ENCODE data around the gene DYNC2I2. TPM values are rescaled to one million over a fixed set of nuclear protein-coding genes. Genes with fewer than 3 reads are reported as not detected.

The DYNC2I2 gene
- total and polyA plus RNA-seq, 4 donors, result 32.5 to 84.8 (median 66.0) TPM

- TF ChIP-seq CTCF (IDR thresholded peaks at IDR 0.05; ENCODE audit: control extremely low read depth, extremely low read depth), result no peak
- ATAC-seq (ENCODE audit: insufficient read depth, low FRiP score) (no peak), DNase-seq (no peak)
- Histone ChIP-seq H3K9ac (ENCODE audit: insufficient read depth in 1 of 2, low read length in 2 of 2) (no peak overlapping the region), H3K9me3 (ENCODE audit: control insufficient read depth in 4 of 4, insufficient read depth in 3 of 4, low read length in 3 of 4) (no peaks in the 10 kb centered on the region), H3K36me3 (ENCODE audit: control insufficient read depth in 4 of 4, insufficient read depth in 4 of 4, low read length in 4 of 4) (peaks cover 0 to 6% (median 3%) of the 10 kb centered on the region in 4 donors), H3K4me1 (ENCODE audit: control insufficient read depth in 5 of 5, insufficient read depth in 5 of 5, low read length in 5 of 5) (no peaks in the 10 kb centered on the region), H3K27me3 (ENCODE audit: control insufficient read depth in 3 of 3, insufficient read depth in 3 of 3, low read length in 2 of 3) (no peaks in the 10 kb centered on the region), H3K4me3 (no peak overlapping the region), H3K27ac (ENCODE audit: low read depth in 1 of 2, low read length in 1 of 2) (no peak overlapping the region)
- WGBS, 2 donors, result 80 to 82% methylated on average over 12 of the region's 12 CpGs
These were observed 12.9 kb downstream of the DYNC2I2 start for GRCh38 chr9:128643519-128644300.

DNA sequence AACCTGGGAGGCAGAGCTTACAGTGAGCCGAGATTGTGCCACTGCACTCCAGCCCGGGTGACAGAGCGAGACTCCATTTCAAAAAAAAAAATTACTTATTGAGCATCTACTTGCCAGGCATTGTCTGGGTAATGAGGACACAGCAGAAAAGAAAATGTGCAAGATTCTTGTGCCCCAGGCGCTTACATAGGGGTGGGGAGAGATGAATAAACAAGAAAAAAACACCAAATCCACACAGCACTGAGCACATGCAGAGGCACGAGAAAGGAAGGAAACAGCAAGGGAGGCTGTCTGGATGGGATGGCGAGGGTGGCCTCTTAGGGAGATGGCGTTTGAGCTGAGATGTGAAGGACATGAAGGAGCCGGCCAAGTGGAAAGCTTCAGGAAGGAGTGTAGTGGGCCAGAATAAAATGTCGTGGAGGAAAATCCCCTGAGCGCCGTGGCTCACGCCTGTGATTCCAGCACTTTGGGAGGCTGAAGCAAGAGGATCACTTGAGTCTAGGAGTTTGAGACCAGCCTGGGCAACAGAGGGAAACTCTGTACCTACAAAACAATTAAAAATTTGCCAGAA lies 13.9 kb downstream of the DYNC2I2 start:
- no peaks in the 10 kb centered on the region for H3K4me1 ChIP-seq (ENCODE audit: control insufficient read depth in 5 of 5, insufficient read depth in 5 of 5, low read length in 5 of 5)
- no peaks in the 10 kb centered on the region for H3K9me3 ChIP-seq (ENCODE audit: control insufficient read depth in 4 of 4, insufficient read depth in 3 of 4, low read length in 3 of 4)
- ATAC-seq (ENCODE audit: insufficient read depth, low FRiP score) (no peak), DNase-seq (no peak)
- H3K36me3 ChIP-seq (ENCODE audit: control insufficient read depth in 4 of 4, insufficient read depth in 4 of 4, low read length in 4 of 4), result peaks cover 0 to 6% (median 3%) of the 10 kb centered on the region in 4 donors
- no peak for TF ChIP-seq CTCF (IDR thresholded peaks at IDR 0.05; ENCODE audit: control extremely low read depth, extremely low read depth)
- WGBS, 2 donors, result 81 to 82% methylated on average over 12 of the region's 12 CpGs
- no peak overlapping the region for H3K4me3 ChIP-seq
- no peak overlapping the region for H3K9ac ChIP-seq (ENCODE audit: insufficient read depth in 1 of 2, low read length in 2 of 2)
- no peak overlapping the region for H3K27ac ChIP-seq (ENCODE audit: low read depth in 1 of 2, low read length in 1 of 2)
- no peaks in the 10 kb centered on the region for H3K27me3 ChIP-seq (ENCODE audit: control insufficient read depth in 3 of 3, insufficient read depth in 3 of 3, low read length in 2 of 3)

DNA sequence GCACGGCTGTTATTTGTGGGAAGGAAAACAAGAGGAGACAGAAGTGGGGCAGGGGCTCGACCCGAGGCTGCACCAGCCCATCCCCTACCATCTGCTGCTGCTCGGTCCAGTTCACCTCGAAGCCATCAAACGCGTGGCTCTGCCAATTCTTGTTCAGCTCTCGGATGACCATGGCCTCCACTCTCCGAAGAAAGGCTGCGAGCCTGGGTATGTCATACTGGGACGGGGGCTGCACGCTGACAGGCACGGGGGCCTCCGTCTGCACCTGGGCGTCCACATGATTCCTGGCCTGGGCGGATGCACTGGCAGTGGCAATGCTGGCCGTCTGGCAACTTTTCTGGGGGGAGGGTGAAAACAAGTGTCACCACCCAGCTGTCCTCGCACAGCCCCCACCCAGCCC lies 16.0 kb downstream of the DYNC2I2 start:
- Histone ChIP-seq H3K36me3 (ENCODE audit: control insufficient read depth in 4 of 4, insufficient read depth in 4 of 4, low read length in 4 of 4) (peaks cover 0 to 6% (median 6%) of the 10 kb centered on the region in 4 donors), H3K9me3 (ENCODE audit: control insufficient read depth in 4 of 4, insufficient read depth in 3 of 4, low read length in 3 of 4) (no peaks in the 10 kb centered on the region), H3K4me3 (no peak overlapping the region), H3K27me3 (ENCODE audit: control insufficient read depth in 3 of 3, insufficient read depth in 3 of 3, low read length in 2 of 3) (no peaks in the 10 kb centered on the region), H3K27ac (ENCODE audit: low read depth in 1 of 2, low read length in 1 of 2) (no peak overlapping the region), H3K9ac (ENCODE audit: insufficient read depth in 1 of 2, low read length in 2 of 2) (no peak overlapping the region), H3K4me1 (ENCODE audit: control insufficient read depth in 5 of 5, insufficient read depth in 5 of 5, low read length in 5 of 5) (peaks cover 0 to 8% (median 0%) of the 10 kb centered on the region in 5 donors)
- DNase-seq, result no peak
- no peak for TF ChIP-seq CTCF (IDR thresholded peaks at IDR 0.05; ENCODE audit: control extremely low read depth, extremely low read depth)
- no peak for ATAC-seq (ENCODE audit: insufficient read depth, low FRiP score)
- 96 to 97% methylated on average over 18 of the region's 18 CpGs for WGBS, 2 donors

Measured in lung (tissue), 12 donors.